ENCODE measurements around the gene PARP15.

GRCh38 chr3:122621112-122621511 lies 43.7 kb downstream of the PARP15 start:
- TF ChIP-seq, protein P1, sequence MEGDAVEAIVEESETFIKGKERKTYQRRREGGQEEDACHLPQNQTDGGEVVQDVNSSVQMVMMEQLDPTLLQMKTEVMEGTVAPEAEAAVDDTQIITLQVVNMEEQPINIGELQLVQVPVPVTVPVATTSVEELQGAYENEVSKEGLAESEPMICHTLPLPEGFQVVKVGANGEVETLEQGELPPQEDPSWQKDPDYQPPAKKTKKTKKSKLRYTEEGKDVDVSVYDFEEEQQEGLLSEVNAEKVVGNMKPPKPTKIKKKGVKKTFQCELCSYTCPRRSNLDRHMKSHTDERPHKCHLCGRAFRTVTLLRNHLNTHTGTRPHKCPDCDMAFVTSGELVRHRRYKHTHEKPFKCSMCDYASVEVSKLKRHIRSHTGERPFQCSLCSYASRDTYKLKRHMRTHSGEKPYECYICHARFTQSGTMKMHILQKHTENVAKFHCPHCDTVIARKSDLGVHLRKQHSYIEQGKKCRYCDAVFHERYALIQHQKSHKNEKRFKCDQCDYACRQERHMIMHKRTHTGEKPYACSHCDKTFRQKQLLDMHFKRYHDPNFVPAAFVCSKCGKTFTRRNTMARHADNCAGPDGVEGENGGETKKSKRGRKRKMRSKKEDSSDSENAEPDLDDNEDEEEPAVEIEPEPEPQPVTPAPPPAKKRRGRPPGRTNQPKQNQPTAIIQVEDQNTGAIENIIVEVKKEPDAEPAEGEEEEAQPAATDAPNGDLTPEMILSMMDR (IDR thresholded peaks at IDR 0.05 in 8 of 11, conservative IDR thresholded peaks at IDR 0.05 in 3 of 11) = no peak
- no peak for TF ChIP-seq POLR2A (IDR thresholded peaks at IDR 0.05)
